Measurements from ENCODE around the gene PI16.

Gene PI16

GRCh38 chr6:37005061-37005810 lies 50.7 kb downstream of the PI16 start, which contains the start of gene FGD2:
FGD2 (plus strand) TSS chr6:37005655; CDS start chr6:37005818, 163 bp downstream.
- no peak for DNase-seq

- no peak for DNase-seq
These were observed 51.5 kb downstream of the PI16 start for GRCh38 chr6:37005827-37006567.

DNA sequence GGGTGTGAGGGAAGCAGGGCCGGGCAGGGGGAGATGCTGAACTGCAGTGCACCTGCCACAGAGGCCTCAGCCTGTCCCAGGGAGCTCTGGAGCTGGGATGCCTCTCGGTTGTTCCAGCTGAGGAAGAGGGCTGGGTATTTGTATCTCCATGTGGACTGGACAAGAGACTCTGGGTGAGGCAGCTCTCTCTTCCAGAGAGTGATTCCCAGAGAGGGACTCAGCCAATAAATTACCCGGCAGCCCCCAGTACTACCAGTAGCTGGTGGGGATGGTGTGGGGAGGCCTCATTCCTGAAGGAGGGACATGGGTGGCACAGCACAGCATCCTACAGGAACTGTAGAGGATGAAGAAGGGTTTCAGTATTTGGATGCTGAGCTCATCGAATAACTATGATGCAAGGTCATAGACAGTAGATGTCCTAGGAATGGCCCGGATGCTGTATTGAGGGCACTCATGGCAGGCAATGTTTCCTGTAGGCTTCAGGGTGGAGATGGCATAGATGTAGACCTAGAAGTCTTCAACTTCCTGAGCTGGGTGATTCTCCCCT lies 52.3 kb downstream of the PI16 start:
- DNase-seq: no peak

GRCh38 chr6:37007340-37008043 lies 53.0 kb downstream of the PI16 start:
- no peak for DNase-seq

GRCh38 chr6:37008484-37009465 lies 54.2 kb downstream of the PI16 start:
- DNase-seq: no peak

DNA sequence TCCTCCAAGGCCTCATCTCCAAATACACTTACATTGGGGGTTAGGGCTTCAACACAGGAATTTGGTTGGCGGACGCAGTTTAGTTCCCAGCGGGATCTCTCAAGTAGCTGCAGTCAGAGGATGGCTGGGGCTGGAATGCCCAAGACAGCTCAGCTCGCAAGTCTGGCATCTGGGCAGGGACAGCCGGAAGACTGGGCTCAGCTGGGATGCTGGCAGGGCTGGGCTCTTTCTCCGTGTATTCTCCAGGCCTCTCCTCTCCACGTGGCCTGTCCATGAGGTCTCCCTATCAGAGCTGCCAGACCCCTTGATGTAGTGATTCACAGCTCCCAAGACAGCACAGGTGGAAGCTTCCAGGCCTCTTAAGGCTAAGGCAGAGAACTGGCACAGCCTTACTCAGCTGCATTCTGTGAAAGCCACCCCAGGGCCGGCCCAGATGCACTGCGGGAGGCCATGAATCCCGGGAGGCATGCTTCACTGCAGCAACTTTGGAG lies 55.9 kb downstream of the PI16 start:
- no peak for DNase-seq

DNA sequence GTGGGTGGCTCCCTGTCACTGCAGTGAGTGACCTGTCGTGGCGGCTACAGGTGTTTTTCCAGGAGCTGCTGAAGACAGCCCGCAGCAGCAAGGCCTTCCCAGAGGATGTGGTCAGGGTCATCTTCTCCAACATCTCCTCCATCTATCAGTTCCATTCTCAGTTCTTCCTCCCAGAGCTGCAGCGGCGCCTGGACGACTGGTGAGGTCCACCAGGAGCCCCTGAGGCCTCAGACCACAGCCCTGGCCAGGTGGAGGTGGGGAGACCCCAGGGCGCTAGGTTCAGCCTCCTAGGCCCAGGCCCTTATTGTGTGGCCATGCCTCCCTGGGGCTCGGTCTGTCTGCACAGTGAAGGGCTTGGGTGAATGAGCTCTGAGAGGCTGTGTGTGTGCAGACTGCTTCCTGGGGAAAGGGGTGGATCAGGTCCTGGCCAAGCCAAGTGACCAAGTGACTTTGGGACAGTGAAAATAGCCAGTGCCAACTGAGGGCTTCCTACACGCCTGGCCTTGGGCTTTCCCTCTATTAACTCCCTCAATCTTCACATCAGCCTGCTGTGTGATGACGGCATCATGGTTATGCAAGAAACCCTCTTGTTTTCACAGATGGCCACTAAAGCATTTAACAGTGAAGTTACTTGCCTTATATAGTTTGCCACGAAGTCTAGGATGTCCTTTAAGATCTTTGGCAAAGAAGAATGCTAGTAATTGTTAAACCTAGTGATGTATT lies 57.3 kb downstream of the PI16 start:
- no peak for DNase-seq

GRCh38 chr6:37013516-37014491 lies 59.3 kb downstream of the PI16 start:
- no peak for DNase-seq

Data from activated CD4-positive, alpha-beta T cell treated with anti-CD3 and anti-CD28 coated beads for 1 hour (primary cell).